Spleen (tissue), 11 donors: Measurements from ENCODE around the gene TMEM215. TPM values are rescaled to one million over a fixed set of nuclear protein-coding genes. Genes with fewer than 3 reads are reported as not detected.

ENCODE experiments used
- DNase-seq: peaks from one replicate; pipeline ENCODE4 v3.0.0-alpha.2; 2020
- H3K27ac ChIP-seq, 8 donors: fragments of 200-600 bp; sonication (generic) in 7 of 8; 1 replicate in 4 of 8; 2 replicates in 4 of 8; pipeline versions ENCODE4 v1.5.0 to v1.8.0; 2016 to 2021; ENCODE audit warnings: inconsistent platforms in 4 of 8, mild to moderate bottlenecking in 4 of 8, moderate library complexity in 1 of 8
- H3K27me3 ChIP-seq, 7 donors: fragments of 200-600 bp; sonication (generic) in 6 of 7; replicated peaks in 1 of 7; 1 replicate in 4 of 7; 2 replicates in 3 of 7; pipeline versions ENCODE4 v1.5.0 to v1.8.0; 2016 to 2021; ENCODE audit warnings: inconsistent platforms in 3 of 7, mild to moderate bottlenecking in 1 of 7
- H3K36me3 ChIP-seq, 6 donors: fragments of 200-600 bp; sonication (generic) in 5 of 6; 1 replicate in 4 of 6; 2 replicates in 2 of 6; pipeline versions ENCODE4 v1.5.0 to v1.8.0; 2016 to 2021; ENCODE audit warnings: inconsistent platforms in 2 of 6
- H3K4me1 ChIP-seq, 6 donors: fragments of 200-600 bp; sonication (generic) in 5 of 6; 1 replicate in 3 of 6; 2 replicates in 3 of 6; pipeline versions ENCODE4 v1.5.0 to v1.8.0; 2016 to 2021; ENCODE audit warnings: inconsistent platforms in 3 of 6
- H3K4me3 ChIP-seq, 8 donors: fragments of 200-600 bp; sonication (generic) in 7 of 8; 1 replicate in 4 of 8; 2 replicates in 4 of 8; pipeline versions ENCODE4 v1.5.0 to v1.8.0; 2016 to 2021; ENCODE audit warnings: inconsistent platforms in 4 of 8, mild to moderate bottlenecking in 4 of 8, moderate library complexity in 2 of 8
- H3K9me3 ChIP-seq, 8 donors: fragments of 200-600 bp; sonication (generic) in 7 of 8; 1 replicate in 4 of 8; 2 replicates in 4 of 8; pipeline versions ENCODE4 v1.5.0 to v1.8.0; 2016 to 2021; ENCODE audit warnings: inconsistent platforms in 4 of 8
- CTCF ChIP-seq, 11 experiments: fragments of 200-600 bp in 7 of 11; fragments of 450-650 bp in 4 of 11; sonication (generic) in 4 of 11; IDR thresholded peaks in 8 of 11; conservative IDR thresholded peaks in 3 of 11; 1 replicate in 7 of 11; 2 replicates in 4 of 11; pipeline versions ENCODE4 v1.4.0 to v1.8.0; 2016 to 2021; ENCODE audit warnings: antibody characterized with exemption in 11 of 11, inconsistent platforms in 4 of 11, mild to moderate bottlenecking in 1 of 11
- POLR2A ChIP-seq, 3 donors: fragments of 450-650 bp; IDR thresholded peaks; one replicate each; pipeline ENCODE4 v1.5.1; 2017; ENCODE audit warnings: antibody characterized with exemption in 3 of 3, mild to moderate bottlenecking in 1 of 3
- POLR2AphosphoS5 ChIP-seq, 3 donors: sonication (generic); formaldehyde crosslinking; IDR thresholded peaks; one replicate each; pipeline ENCODE4 v1.5.1; 2017; ENCODE audit warnings: antibody characterized with exemption in 3 of 3
- WGBS, 5 donors: extraction: QIAGEN DNeasy Blood & Tissue Kit in 3 of 5; methylation state at CpG; one replicate each; pipeline versions ENCODE4 v1.1.5 to v1.1.7; 2013 to 2018; 5-methylcytosine and 5-hydroxymethylcytosine counted together
- intact Hi-C: fragments of 100-400 bp; cut with DNase I; formaldehyde crosslinking; loops from one replicate; pipeline ENCODE4 v1.15.0; 2023; ENCODE audit warnings: low total_unique reads
- polyA plus RNA-seq, 3 donors: library from polyadenylated mRNA; stranded (reverse); fragments of 200-250 nt; gene quantifications; one replicate each; pipeline ENCODE4 v1.2.1, GENCODE V29; 2013
- total RNA-seq, 7 donors: library from RNA; depleted of rRNA in 3 of 7; stranded (reverse); fragments of >200 nt in 3 of 7; fragmentation: NEBNext Ultra II Directional in 4 of 7; extraction: Animal tissue kit (Norgen Biotek cat#: 25700) in 4 of 7; gene quantifications; one replicate each; pipeline versions ENCODE4 v1.1.0 to v1.2.1, GENCODE V29; 2016 to 2021
- donor health status: healthy with polysubstance abuse.
- donor health status: DM: no; HTN: no; CAD: no; lungs with moderate emphysema.
- donor health status: DM: no; HTN: no; CAD: no.
- donor health status: Bipolar disorder and iron deficiency.
- donor health status: healthy.
- donor health status: DM: no; HTN: no; CAD: no.
- donor health status: DM: yes; HTN: yes; CAD: no.

TMEM215 gene
- total and polyA plus RNA-seq, 10 donors: not detected

GRCh38 chr9:32741706-32742105 lies 41.6 kb upstream of the TMEM215 start:
- Histone ChIP-seq H3K27ac (no peak overlapping the region), H3K9me3 (peaks cover 0 to 17% (median 4%) of the 10 kb centered on the region in 8 donors), H3K4me1 (no peaks in the 10 kb centered on the region), H3K4me3 (no peak overlapping the region), H3K36me3 (no peaks in the 10 kb centered on the region), H3K27me3 (no peaks in the 10 kb centered on the region)
- TF ChIP-seq POLR2AphosphoS5 (IDR thresholded peaks at IDR 0.05) (no peak), CTCF (IDR thresholded peaks at IDR 0.05 in 8 of 11, conservative IDR thresholded peaks at IDR 0.05 in 3 of 11) (no peak), POLR2A (IDR thresholded peaks at IDR 0.05) (no peak)
- DNase-seq: no peak
- 48 to 56% (median 51%) methylated on average over 4 of the region's 4 CpGs for WGBS, 5 donors
- intact Hi-C loops: no loop called here

- DNase-seq: no peak
- 58 to 85% (median 72%) methylated on average over 2 of the region's 2 CpGs for WGBS, 5 donors
- Histone ChIP-seq H3K27me3 (no peaks in the 10 kb centered on the region), H3K4me1 (no peaks in the 10 kb centered on the region), H3K9me3 (peaks cover 0 to 17% (median 4%) of the 10 kb centered on the region in 8 donors), H3K36me3 (no peaks in the 10 kb centered on the region), H3K4me3 (no peak overlapping the region), H3K27ac (no peak overlapping the region)
- TF ChIP-seq CTCF (IDR thresholded peaks at IDR 0.05 in 8 of 11, conservative IDR thresholded peaks at IDR 0.05 in 3 of 11) (no peak), POLR2A (IDR thresholded peaks at IDR 0.05) (no peak), POLR2AphosphoS5 (IDR thresholded peaks at IDR 0.05) (no peak)
- intact Hi-C loops: no loop called here
These were observed 41.0 kb upstream of the TMEM215 start for GRCh38 chr9:32742296-32742695.

GRCh38 chr9:32748013-32748412 lies 35.3 kb upstream of the TMEM215 start:
- no peak for DNase-seq
- no peaks in the 10 kb centered on the region for H3K4me1 ChIP-seq
- H3K4me3 ChIP-seq: no peak overlapping the region
- WGBS, 5 donors: 70 to 79% (median 77%) methylated on average over 2 of the region's 2 CpGs
- H3K27ac ChIP-seq: no peak overlapping the region
- H3K36me3 ChIP-seq: no peaks in the 10 kb centered on the region
- intact Hi-C loops: no loop called here
- peaks cover 0 to 4% (median 0%) of the 10 kb centered on the region in 7 donors for H3K27me3 ChIP-seq
- TF ChIP-seq POLR2A (IDR thresholded peaks at IDR 0.05) (no peak), POLR2AphosphoS5 (IDR thresholded peaks at IDR 0.05) (no peak), CTCF (IDR thresholded peaks at IDR 0.05 in 8 of 11, conservative IDR thresholded peaks at IDR 0.05 in 3 of 11) (no peak)
- peaks cover 0 to 13% (median 2%) of the 10 kb centered on the region in 8 donors for H3K9me3 ChIP-seq

DNA sequence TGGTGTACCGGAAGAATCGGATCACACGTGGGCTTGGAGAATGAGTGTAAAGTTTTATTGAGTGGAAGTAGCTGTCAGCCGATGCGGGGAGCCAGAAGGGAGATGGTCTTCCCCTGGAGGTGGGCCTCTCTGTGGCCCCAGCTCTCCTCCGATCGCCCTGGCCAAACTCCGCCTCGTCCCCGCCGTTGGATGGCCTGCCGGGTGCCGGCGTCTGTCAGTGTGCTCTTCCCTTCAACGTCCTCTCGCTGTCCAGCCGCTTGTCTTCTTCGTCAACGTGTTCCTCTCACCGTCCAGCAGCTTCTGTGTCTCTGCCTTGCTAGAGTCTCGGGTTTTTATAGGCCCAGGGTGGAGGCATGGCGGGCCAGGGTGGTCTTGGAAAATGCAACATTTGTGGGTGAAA lies 27.6 kb upstream of the TMEM215 start:
- intact Hi-C loops: no loop called here
- Histone ChIP-seq H3K4me1 (no peaks in the 10 kb centered on the region), H3K27me3 (no peaks in the 10 kb centered on the region), H3K27ac (no peak overlapping the region), H3K36me3 (no peaks in the 10 kb centered on the region), H3K9me3 (peaks cover 0 to 6% (median 0%) of the 10 kb centered on the region in 8 donors), H3K4me3 (no peak overlapping the region)
- TF ChIP-seq CTCF (IDR thresholded peaks at IDR 0.05 in 8 of 11, conservative IDR thresholded peaks at IDR 0.05 in 3 of 11): no peak
- no peak for TF ChIP-seq POLR2AphosphoS5 (IDR thresholded peaks at IDR 0.05)
- TF ChIP-seq POLR2A (IDR thresholded peaks at IDR 0.05): no peak
- no peak for DNase-seq
- whole genome bisulfite sequencing, 5 donors: 87 to 93% (median 92%) methylated on average over 22 of the region's 22 CpGs
